Thyroid gland (tissue), 4 donors: ENCODE measurements around the gene FOXF2.

Source experiments
- CTCF ChIP-seq, 6 experiments: fragments of 200-600 bp in 3 of 6; fragments of 450-650 bp in 3 of 6; sonication (generic) in 3 of 6; IDR thresholded peaks; one replicate each; pipeline ENCODE4 v1.5.1; 2016 to 2019; ENCODE audit warnings: antibody characterized with exemption in 6 of 6, mild to moderate bottlenecking in 2 of 6, inconsistent platforms in 1 of 6, moderate library complexity in 1 of 6
- POLR2A ChIP-seq, 2 donors: fragments of 450-650 bp; IDR thresholded peaks; one replicate each; pipeline ENCODE4 v1.6.1; 2017; ENCODE audit warnings: antibody characterized with exemption in 2 of 2, mild to moderate bottlenecking in 2 of 2, moderate library complexity in 1 of 2

GRCh38 chr6:1351381-1352008 is 37.9 kb upstream of the FOXF2 start:
- no peak for TF ChIP-seq CTCF (IDR thresholded peaks at IDR 0.05)
- TF ChIP-seq POLR2A (IDR thresholded peaks at IDR 0.05) = no peak
